Frontal cortex (tissue), 4 donors: ENCODE results near the gene ZP4. TPM values are rescaled to one million over a fixed set of nuclear protein-coding genes. Genes with fewer than 3 reads are reported as not detected.

ENCODE experiments used
- DNase-seq, 2 donors: peaks; one replicate each; pipeline ENCODE4 v3.0.0; 2012; ENCODE audit warnings: low spot score in 2 of 2
- FAIRE-seq: peaks from 2 replicates; lab custom pipeline; 2012; peaks lifted over from hg19 to GRCh38; lab: Jason Lieb, UNC
- total RNA-seq: library from RNA; depleted of rRNA; stranded (reverse); fragments of >200 nt; gene quantifications from one replicate; pipeline ENCODE4 v1.2.3, GENCODE V29; 2014
- donor health status: control.
- donor health status: control.
- donor health status: control.

ZP4 gene
- total RNA-seq = not detected

GRCh38 chr1:237890822-237891221 is at the start of gene ZP4:
ZP4 (minus strand) TSS chr1:237890922; CDS start chr1:237890635, 287 bp downstream.
- no peak for FAIRE-seq
- no peak for DNase-seq

- DNase-seq = no peak
- FAIRE-seq = no peak
Measured at GRCh38 chr1:237938553-237938952, 47.8 kb upstream of the ZP4 start.

- FAIRE-seq (no peak), DNase-seq (no peak)
Measured at GRCh38 chr1:237938068-237938467, 47.3 kb upstream of the ZP4 start.

GRCh38 chr1:237932816-237933215 is 42.1 kb upstream of the ZP4 start:
- no peak for DNase-seq
- no peak for FAIRE-seq

GRCh38 chr1:237931581-237931980 is 40.9 kb upstream of the ZP4 start:
- FAIRE-seq = no peak
- no peak for DNase-seq

- FAIRE-seq (no peak), DNase-seq (no peak)
Measured at GRCh38 chr1:237927198-237927597, 36.5 kb upstream of the ZP4 start.

- no peak for DNase-seq
- FAIRE-seq = no peak
Measured at GRCh38 chr1:237921306-237921705, 30.6 kb upstream of the ZP4 start.

- no peak for DNase-seq
- no peak for FAIRE-seq
Measured at GRCh38 chr1:237913345-237913744, 22.6 kb upstream of the ZP4 start.

- DNase-seq = no peak
- no peak for FAIRE-seq
Measured at GRCh38 chr1:237911911-237912310, 21.2 kb upstream of the ZP4 start.

GRCh38 chr1:237910834-237911233 is 20.1 kb upstream of the ZP4 start:
- no peak for FAIRE-seq
- no peak for DNase-seq

- DNase-seq (no peak), FAIRE-seq (no peak)
Measured at GRCh38 chr1:237903961-237904360, 13.2 kb upstream of the ZP4 start.

GRCh38 chr1:237902960-237903743 is 12.4 kb upstream of the ZP4 start:
- DNase-seq = no peak
- no peak for FAIRE-seq

- DNase-seq = peak in 1 of 2 donors; percentile 8
- FAIRE-seq = no peak
Measured at GRCh38 chr1:237901299-237901934, 10.7 kb upstream of the ZP4 start.

- DNase-seq = no peak
- no peak for FAIRE-seq
Measured at GRCh38 chr1:237895630-237896029, 4.9 kb upstream of the ZP4 start.

- DNase-seq = no peak
- no peak for FAIRE-seq
Measured at GRCh38 chr1:237894131-237894530, 3.4 kb upstream of the ZP4 start.

- no peak for FAIRE-seq
- DNase-seq = no peak
Measured at GRCh38 chr1:237891979-237892378, 1.3 kb upstream of the ZP4 start.

GRCh38 chr1:237891266-237891665 is 544 bp upstream of the ZP4 start:
- FAIRE-seq (no peak), DNase-seq (no peak)

- DNase-seq (no peak), FAIRE-seq (no peak)
Measured at GRCh38 chr1:237890416-237890815, 306 bp downstream of the ZP4 start.

- DNase-seq = no peak
- FAIRE-seq = no peak
Measured at GRCh38 chr1:237888143-237888542, 2.6 kb downstream of the ZP4 start.

- DNase-seq (no peak), FAIRE-seq (no peak)
Measured at GRCh38 chr1:237887542-237887941, 3.2 kb downstream of the ZP4 start.

GRCh38 chr1:237884237-237884636 is 6.5 kb downstream of the ZP4 start:
- DNase-seq (no peak), FAIRE-seq (no peak)

GRCh38 chr1:237879195-237879594 is 11.5 kb downstream of the ZP4 start:
- no peak for FAIRE-seq

More at GRCh38 chr1:237879195-237879594, 11.5 kb downstream of the ZP4 start:
- no peak for DNase-seq
